B cell (primary cell): ENCODE measurements around the gene VPS45.

ENCODE experiments used
- EZH2 ChIP-seq: IDR thresholded peaks from 2 replicates; pipeline ENCODE4 v1.6.1; 2012; ENCODE audit warnings: borderline replicate concordance, low read depth, mild to moderate bottlenecking, moderate library complexity, low read length; ENCODE audit not compliant: insufficient read depth, poor library complexity, severe bottlenecking
- TF ChIP-seq, protein P1 (sequence below): fragments of 200-600 bp; IDR thresholded peaks from one replicate; pipeline ENCODE4 v1.8.0; 2022; ENCODE audit warnings: antibody characterized with exemption, mild to moderate bottlenecking

DNA sequence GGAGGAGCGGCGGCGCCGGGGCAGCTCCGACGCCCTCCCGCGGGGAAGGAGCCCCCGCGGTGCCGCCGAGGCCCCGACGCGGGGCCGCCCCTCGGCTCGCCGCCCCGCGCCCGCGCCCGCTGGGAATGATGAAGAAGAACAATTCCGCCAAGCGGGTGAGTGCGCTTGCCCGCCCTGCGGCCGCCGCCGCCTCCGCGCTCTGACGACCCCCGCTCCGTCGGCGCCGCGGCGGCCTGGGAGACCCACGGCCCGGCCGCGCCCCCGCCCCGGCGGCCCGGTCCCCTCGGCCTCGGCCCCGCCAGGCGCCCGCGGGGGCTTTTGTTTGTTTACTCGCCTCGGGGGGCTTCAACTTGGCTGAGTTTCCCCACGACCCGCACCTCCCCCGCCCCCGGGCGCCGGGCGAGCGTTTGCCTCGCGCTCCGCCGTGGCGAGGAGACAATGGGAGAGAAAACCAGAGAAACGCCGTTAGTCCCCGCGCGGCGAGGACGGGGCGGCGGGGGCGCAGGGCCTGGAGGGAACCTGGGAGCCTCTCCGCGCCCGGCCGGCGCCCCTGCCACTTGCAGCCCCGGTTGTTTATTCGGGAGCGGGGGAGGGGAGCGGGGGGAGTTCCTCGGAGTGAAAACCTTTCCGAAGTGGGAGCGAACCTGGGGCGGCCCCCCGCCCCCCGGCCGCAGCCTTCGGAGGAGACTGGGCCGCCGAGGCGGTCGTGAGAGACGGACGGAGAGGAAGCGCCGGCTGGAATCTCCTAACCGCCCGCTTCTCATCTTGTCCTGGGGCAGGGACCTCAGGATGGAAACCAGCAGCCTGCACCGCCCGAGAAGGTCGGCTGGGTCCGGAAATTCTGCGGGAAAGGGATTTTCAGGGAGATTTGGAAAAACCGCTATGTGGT, 82.8 kb downstream of the VPS45 start:
- TF ChIP-seq, protein P1, sequence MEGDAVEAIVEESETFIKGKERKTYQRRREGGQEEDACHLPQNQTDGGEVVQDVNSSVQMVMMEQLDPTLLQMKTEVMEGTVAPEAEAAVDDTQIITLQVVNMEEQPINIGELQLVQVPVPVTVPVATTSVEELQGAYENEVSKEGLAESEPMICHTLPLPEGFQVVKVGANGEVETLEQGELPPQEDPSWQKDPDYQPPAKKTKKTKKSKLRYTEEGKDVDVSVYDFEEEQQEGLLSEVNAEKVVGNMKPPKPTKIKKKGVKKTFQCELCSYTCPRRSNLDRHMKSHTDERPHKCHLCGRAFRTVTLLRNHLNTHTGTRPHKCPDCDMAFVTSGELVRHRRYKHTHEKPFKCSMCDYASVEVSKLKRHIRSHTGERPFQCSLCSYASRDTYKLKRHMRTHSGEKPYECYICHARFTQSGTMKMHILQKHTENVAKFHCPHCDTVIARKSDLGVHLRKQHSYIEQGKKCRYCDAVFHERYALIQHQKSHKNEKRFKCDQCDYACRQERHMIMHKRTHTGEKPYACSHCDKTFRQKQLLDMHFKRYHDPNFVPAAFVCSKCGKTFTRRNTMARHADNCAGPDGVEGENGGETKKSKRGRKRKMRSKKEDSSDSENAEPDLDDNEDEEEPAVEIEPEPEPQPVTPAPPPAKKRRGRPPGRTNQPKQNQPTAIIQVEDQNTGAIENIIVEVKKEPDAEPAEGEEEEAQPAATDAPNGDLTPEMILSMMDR: no peak
- TF ChIP-seq EZH2: no peak
